SK-N-SH treated with all-trans-retinoic acid at 6 μM for 48 hours (cell line): ENCODE data around the gene STRBP.

Experiments used
- ATAC-seq: fragments of 200-7000 bp; cut with Tn5 transposase; 3 replicates; pipeline ENCODE4 v1.9.1; 2020; ENCODE audit warnings: mild to moderate bottlenecking, moderate library complexity
- ARNTL ChIP-seq: fragments of 450-650 bp; formaldehyde crosslinking; IDR thresholded peaks from 2 replicates; pipeline ENCODE4 v1.5.0; 2020; ENCODE audit warnings: low read depth, mild to moderate bottlenecking, moderate library complexity, borderline replicate concordance
- BACH2 ChIP-seq: fragments of 250-450 bp; sonication (Bioruptor Pico); IDR thresholded peaks from 2 replicates; pipeline ENCODE4 v1.9.0; 2021; ENCODE audit warnings: mild to moderate bottlenecking, borderline replicate concordance
- CSDC2 ChIP-seq: fragments of 250-450 bp; sonication (Bioruptor Pico); IDR thresholded peaks from 2 replicates; pipeline ENCODE4 v1.5.0; 2020; ENCODE audit warnings: mild to moderate bottlenecking, moderate library complexity
- ESRRG ChIP-seq: fragments of 250-450 bp; sonication (Bioruptor Pico); IDR thresholded peaks from 2 replicates; pipeline ENCODE4 v1.6.1; 2021; ENCODE audit warnings: mild to moderate bottlenecking
- GLIS3 ChIP-seq: fragments of 250-450 bp; sonication (Bioruptor Pico); IDR thresholded peaks from 2 replicates; pipeline ENCODE4 v1.5.0; 2020; ENCODE audit warnings: mild to moderate bottlenecking, moderate library complexity
- ISL1 ChIP-seq: fragments of 250-450 bp; sonication (Bioruptor Pico); IDR thresholded peaks from 2 replicates; pipeline ENCODE4 v2.1.2; 2022; ENCODE audit warnings: mild to moderate bottlenecking, moderate library complexity
- PPARA ChIP-seq: fragments of 250-450 bp; sonication (Bioruptor Pico); IDR thresholded peaks from 2 replicates; pipeline ENCODE4 v1.5.0; 2020; ENCODE audit warnings: mild to moderate bottlenecking, borderline replicate concordance
- SNAI2 ChIP-seq: fragments of 250-450 bp; sonication (Bioruptor Pico); IDR thresholded peaks from 2 replicates; pipeline ENCODE4 v1.5.0; 2020; ENCODE audit warnings: mild to moderate bottlenecking, moderate library complexity
- TCF4 ChIP-seq: fragments of 250-450 bp; sonication (Bioruptor Pico); IDR thresholded peaks from 2 replicates; pipeline ENCODE4 v1.8.0; 2021; ENCODE audit warnings: mild to moderate bottlenecking, moderate library complexity, borderline replicate concordance
- TOX ChIP-seq: fragments of 250-450 bp; sonication (Bioruptor Pico); IDR thresholded peaks from 2 replicates; pipeline ENCODE4 v1.8.0; 2021; ENCODE audit warnings: mild to moderate bottlenecking, moderate library complexity, borderline replicate concordance
- ZC3H10 ChIP-seq: fragments of 250-450 bp; sonication (Bioruptor Pico); IDR thresholded peaks from 2 replicates; pipeline ENCODE4 v1.5.1; 2021; ENCODE audit warnings: mild to moderate bottlenecking, moderate library complexity
- ZFP3 ChIP-seq: fragments of 250-450 bp; sonication (Bioruptor Pico); IDR thresholded peaks from 2 replicates; pipeline ENCODE4 v1.5.0; 2020; ENCODE audit warnings: mild to moderate bottlenecking, moderate library complexity
- ZFP30 ChIP-seq: fragments of 450-650 bp; formaldehyde crosslinking; IDR thresholded peaks from 2 replicates; pipeline ENCODE4 v1.5.0; 2022; ENCODE audit warnings: mild to moderate bottlenecking, moderate library complexity
- ZNF565 ChIP-seq: fragments of 450-650 bp; formaldehyde crosslinking; conservative IDR thresholded peaks from 2 replicates; pipeline ENCODE4 v1.5.0; 2020; ENCODE audit warnings: low read depth, mild to moderate bottlenecking, moderate library complexity
- ZNF8 ChIP-seq: fragments of 450-650 bp; formaldehyde crosslinking; IDR thresholded peaks from 2 replicates; pipeline ENCODE4 v1.5.0; 2020; ENCODE audit warnings: mild to moderate bottlenecking, moderate library complexity
- TF ChIP-seq, protein P1 (sequence below): fragments of 250-450 bp; sonication (Bioruptor Pico); IDR thresholded peaks from 2 replicates; pipeline ENCODE4 v1.5.0; 2020; ENCODE audit warnings: mild to moderate bottlenecking, moderate library complexity
- TF ChIP-seq, protein P2 (sequence below): fragments of 250-450 bp; sonication (Bioruptor Pico); IDR thresholded peaks from 2 replicates; pipeline ENCODE4 v1.5.1; 2020; ENCODE audit warnings: low read depth, mild to moderate bottlenecking, moderate library complexity
- TF ChIP-seq, protein P3 (sequence below): fragments of 250-450 bp; sonication (Bioruptor Pico); IDR thresholded peaks from 2 replicates; pipeline ENCODE4 v1.8.0; 2020; ENCODE audit warnings: mild to moderate bottlenecking, moderate library complexity, borderline replicate concordance
- TF ChIP-seq, protein P4 (sequence below): fragments of 250-450 bp; sonication (Bioruptor Pico); IDR thresholded peaks from 2 replicates; pipeline ENCODE4 v1.8.0; 2021; ENCODE audit warnings: low read depth, mild to moderate bottlenecking, moderate library complexity, borderline replicate concordance

STRBP gene

DNA sequence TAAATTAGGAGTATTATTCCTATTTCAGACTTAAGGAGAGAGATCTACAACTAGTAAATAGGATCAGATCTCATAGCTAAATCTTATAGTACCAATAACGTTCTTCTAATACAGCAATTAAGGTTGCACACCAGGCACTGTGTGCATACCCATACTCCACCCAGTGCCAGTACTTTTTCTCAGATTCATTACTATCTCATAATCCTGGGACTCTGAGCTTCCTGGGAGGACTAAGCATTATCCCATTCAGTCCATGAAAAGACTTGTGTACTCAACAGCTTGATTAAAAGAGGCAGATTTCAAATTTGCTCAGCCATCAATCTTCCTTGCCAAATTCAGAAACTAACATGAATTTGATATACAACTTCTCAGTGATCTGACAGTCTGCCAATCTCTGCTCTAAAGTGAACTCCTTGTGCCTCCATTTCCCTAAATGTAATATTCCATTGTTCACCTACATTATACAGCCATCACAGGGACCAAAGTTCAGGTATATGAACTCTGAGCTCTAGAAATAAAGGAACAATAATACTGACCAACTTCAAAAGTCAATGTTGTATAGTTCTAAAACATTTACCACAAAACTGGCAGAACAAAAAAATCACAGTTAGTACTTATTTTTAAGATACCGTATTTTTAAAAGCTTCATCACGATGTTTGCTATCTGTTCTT is 7.2 kb downstream of the STRBP start (continued):
- no peak for TF ChIP-seq ARNTL (CRISPR knock-in tag)

DNA sequence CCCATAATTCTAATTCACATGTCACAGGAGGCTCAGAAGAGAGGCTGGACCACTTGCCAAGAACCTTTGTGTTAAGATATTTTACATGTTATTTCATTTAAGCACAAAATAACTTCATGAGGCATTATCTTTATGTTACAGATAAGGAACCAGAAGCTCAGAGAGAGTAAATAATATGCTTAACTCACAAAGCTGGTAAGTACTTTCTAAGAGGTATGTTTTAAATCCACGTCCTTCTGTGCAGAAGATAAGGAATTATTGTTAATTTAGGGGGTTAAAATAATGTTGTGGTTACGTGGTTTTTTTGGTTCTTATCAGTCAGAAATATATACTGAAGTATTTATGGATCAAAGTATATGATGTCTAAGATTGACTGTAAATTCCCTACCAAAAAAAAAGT is 8.0 kb downstream of the STRBP start:
- TF ChIP-seq ZFP3 (CRISPR knock-in tag) (no peak), ARNTL (CRISPR knock-in tag) (no peak), TOX (CRISPR knock-in tag) (no peak), ZFP30 (CRISPR knock-in tag) (no peak), ZNF8 (CRISPR knock-in tag) (no peak), CSDC2 (CRISPR knock-in tag) (no peak), GLIS3 (CRISPR knock-in tag) (no peak), ZNF565 (no peak), PPARA (no peak), BACH2 (no peak)
- TF ChIP-seq, protein P1, sequence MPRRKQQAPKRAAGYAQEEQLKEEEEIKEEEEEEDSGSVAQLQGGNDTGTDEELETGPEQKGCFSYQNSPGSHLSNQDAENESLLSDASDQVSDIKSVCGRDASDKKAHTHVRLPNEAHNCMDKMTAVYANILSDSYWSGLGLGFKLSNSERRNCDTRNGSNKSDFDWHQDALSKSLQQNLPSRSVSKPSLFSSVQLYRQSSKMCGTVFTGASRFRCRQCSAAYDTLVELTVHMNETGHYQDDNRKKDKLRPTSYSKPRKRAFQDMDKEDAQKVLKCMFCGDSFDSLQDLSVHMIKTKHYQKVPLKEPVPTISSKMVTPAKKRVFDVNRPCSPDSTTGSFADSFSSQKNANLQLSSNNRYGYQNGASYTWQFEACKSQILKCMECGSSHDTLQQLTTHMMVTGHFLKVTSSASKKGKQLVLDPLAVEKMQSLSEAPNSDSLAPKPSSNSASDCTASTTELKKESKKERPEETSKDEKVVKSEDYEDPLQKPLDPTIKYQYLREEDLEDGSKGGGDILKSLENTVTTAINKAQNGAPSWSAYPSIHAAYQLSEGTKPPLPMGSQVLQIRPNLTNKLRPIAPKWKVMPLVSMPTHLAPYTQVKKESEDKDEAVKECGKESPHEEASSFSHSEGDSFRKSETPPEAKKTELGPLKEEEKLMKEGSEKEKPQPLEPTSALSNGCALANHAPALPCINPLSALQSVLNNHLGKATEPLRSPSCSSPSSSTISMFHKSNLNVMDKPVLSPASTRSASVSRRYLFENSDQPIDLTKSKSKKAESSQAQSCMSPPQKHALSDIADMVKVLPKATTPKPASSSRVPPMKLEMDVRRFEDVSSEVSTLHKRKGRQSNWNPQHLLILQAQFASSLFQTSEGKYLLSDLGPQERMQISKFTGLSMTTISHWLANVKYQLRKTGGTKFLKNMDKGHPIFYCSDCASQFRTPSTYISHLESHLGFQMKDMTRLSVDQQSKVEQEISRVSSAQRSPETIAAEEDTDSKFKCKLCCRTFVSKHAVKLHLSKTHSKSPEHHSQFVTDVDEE (CRISPR knock-in tag) = no peak
- TF ChIP-seq, protein P2, sequence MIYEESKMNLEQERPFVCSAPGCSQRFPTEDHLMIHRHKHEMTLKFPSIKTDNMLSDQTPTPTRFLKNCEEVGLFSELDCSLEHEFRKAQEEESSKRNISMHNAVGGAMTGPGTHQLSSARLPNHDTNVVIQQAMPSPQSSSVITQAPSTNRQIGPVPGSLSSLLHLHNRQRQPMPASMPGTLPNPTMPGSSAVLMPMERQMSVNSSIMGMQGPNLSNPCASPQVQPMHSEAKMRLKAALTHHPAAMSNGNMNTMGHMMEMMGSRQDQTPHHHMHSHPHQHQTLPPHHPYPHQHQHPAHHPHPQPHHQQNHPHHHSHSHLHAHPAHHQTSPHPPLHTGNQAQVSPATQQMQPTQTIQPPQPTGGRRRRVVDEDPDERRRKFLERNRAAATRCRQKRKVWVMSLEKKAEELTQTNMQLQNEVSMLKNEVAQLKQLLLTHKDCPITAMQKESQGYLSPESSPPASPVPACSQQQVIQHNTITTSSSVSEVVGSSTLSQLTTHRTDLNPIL (CRISPR knock-in tag) = no peak
- ATAC-seq = no peak

DNA sequence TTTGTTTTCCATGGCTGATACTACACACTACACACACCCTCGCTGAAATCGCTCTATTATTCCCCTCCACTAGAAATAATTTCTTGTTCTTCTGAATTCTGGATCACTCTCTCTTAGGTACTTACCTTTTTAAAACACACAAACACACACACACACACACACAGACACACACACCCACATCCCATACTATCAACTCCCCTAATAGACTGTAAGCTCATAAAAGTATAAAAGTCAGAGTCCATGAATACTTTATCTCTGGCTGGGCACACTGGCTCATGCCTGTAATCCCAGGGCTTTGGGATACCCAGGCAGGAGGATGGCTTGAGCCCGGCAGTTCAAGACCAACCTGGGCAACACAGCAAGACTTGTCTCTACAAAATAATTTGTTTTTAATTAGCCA is 11.1 kb downstream of the STRBP start:
- no peak for ATAC-seq
- TF ChIP-seq, protein P3, sequence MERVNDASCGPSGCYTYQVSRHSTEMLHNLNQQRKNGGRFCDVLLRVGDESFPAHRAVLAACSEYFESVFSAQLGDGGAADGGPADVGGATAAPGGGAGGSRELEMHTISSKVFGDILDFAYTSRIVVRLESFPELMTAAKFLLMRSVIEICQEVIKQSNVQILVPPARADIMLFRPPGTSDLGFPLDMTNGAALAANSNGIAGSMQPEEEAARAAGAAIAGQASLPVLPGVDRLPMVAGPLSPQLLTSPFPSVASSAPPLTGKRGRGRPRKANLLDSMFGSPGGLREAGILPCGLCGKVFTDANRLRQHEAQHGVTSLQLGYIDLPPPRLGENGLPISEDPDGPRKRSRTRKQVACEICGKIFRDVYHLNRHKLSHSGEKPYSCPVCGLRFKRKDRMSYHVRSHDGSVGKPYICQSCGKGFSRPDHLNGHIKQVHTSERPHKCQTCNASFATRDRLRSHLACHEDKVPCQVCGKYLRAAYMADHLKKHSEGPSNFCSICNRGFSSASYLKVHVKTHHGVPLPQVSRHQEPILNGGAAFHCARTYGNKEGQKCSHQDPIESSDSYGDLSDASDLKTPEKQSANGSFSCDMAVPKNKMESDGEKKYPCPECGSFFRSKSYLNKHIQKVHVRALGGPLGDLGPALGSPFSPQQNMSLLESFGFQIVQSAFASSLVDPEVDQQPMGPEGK (CRISPR knock-in tag) = no peak
- TF ChIP-seq ZFP3 (CRISPR knock-in tag) (no peak), TCF4 (CRISPR knock-in tag) (no peak), TOX (CRISPR knock-in tag) (no peak), ARNTL (CRISPR knock-in tag) (no peak)

DNA sequence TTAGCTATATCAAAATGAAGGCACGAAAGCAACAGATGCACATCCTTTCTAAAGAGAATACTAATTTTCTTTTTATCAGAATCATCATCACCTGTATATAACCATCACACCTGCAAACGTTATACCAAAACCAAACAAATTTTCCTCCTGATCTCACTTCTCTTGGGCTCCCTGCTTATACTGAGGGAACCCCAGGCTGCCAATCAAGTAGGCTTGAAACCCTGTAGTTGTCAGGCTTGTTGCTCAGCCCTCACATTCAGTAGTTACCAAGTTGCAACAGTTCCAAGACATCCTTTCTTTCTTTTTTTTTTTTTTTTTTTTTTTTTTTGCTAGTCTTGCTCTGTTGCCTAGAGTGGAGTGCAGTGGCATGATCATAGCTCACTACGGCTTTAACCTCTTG is 12.7 kb downstream of the STRBP start:
- TF ChIP-seq PPARA (no peak), BACH2 (no peak), ZFP30 (CRISPR knock-in tag) (no peak), ESRRG (no peak), ISL1 (CRISPR knock-in tag) (no peak), ZC3H10 (CRISPR knock-in tag) (no peak), SNAI2 (CRISPR knock-in tag) (no peak), TCF4 (CRISPR knock-in tag) (no peak)
- TF ChIP-seq, protein P4, sequence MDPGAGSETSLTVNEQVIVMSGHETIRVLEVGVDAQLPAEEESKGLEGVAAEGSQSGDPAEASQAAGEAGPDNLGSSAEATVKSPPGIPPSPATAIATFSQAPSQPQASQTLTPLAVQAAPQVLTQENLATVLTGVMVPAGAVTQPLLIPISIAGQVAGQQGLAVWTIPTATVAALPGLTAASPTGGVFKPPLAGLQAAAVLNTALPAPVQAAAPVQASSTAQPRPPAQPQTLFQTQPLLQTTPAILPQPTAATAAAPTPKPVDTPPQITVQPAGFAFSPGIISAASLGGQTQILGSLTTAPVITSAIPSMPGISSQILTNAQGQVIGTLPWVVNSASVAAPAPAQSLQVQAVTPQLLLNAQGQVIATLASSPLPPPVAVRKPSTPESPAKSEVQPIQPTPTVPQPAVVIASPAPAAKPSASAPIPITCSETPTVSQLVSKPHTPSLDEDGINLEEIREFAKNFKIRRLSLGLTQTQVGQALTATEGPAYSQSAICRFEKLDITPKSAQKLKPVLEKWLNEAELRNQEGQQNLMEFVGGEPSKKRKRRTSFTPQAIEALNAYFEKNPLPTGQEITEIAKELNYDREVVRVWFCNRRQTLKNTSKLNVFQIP = no peak
- TF ChIP-seq, protein P2 (CRISPR knock-in tag) = no peak
- no peak for ATAC-seq
